ENCODE data around the gene ANTXR1. TPM values are rescaled to one million over a fixed set of nuclear protein-coding genes. Genes with fewer than 3 reads are reported as not detected.

Gene ANTXR1
- polyA plus RNA-seq, 1 of the 3 experiments (the other 2 are of a cell fraction): 114 TPM

- H3F3A ChIP-seq (replicated peaks; ENCODE audit: insufficient read depth): peaks cover 25% of the 10 kb centered on the region
- H3K9me2 ChIP-seq: no peaks in the 10 kb centered on the region
- H3K79me2 ChIP-seq (ENCODE audit: insufficient read depth): peaks cover 97% of the 10 kb centered on the region
- no peak overlapping the region for H2AFZ ChIP-seq (ENCODE audit: low read depth)
- H3K9ac ChIP-seq: no peak overlapping the region
- 95% methylated on average over 4 of the region's 4 CpGs for WGBS (ENCODE audit: low lambda C conversion rate)
- no peaks in the 10 kb centered on the region for H3K9me3 ChIP-seq
- H4K20me1 ChIP-seq (ENCODE audit: insufficient read depth): peaks cover 79% of the 10 kb centered on the region
- DNase-seq: no peak
- no peak overlapping the region for H3K4me3 ChIP-seq (ENCODE audit: low read depth in 2 of 2, low read length in 1 of 2)
- TF ChIP-seq JUND (IDR thresholded peaks at IDR 0.05) (no peak), GATA2 (CRISPR knock-in tag; IDR thresholded peaks at IDR 0.05) (no peak), TEAD4 (IDR thresholded peaks at IDR 0.05; ENCODE audit: borderline replicate concordance, insufficient read depth) (no peak), MAX (IDR thresholded peaks at IDR 0.05; ENCODE audit: low read depth) (no peak), FOSL2 (IDR thresholded peaks at IDR 0.05; ENCODE audit: borderline replicate concordance, low read depth) (no peak), MXI1 (IDR thresholded peaks at IDR 0.05; ENCODE audit: low read depth, low read length) (no peak), ZBTB33 (IDR thresholded peaks at IDR 0.05; ENCODE audit: borderline replicate concordance, low read depth) (no peak), TCF12 (IDR thresholded peaks at IDR 0.05) (no peak), EP300 (IDR thresholded peaks at IDR 0.05; ENCODE audit: borderline replicate concordance in 1 of 2, low read depth in 1 of 2, low read length in 1 of 2) (no peak)
- H3K4me1 ChIP-seq (ENCODE audit: control insufficient read depth in 1 of 2, insufficient read depth in 2 of 2, low read depth in 1 of 2, low read length in 1 of 2): peaks cover 0 to 2% of the 10 kb centered on the region in 2 experiments; a peak in 3 of 4 replicates
- no peak overlapping the region for H3K27ac ChIP-seq (ENCODE audit: low read depth in 2 of 2, low read length in 1 of 2)
- H3K27me3 ChIP-seq (ENCODE audit: insufficient read depth): no peaks in the 10 kb centered on the region
- no peak overlapping the region for H3K4me2 ChIP-seq
- peaks cover 72 to 74% of the 10 kb centered on the region in 2 experiments for H3K36me3 ChIP-seq (replicated peaks in 1 of 2; ENCODE audit: control insufficient read depth in 1 of 2, insufficient read depth in 2 of 2, low read length in 1 of 2)
- ChIA-PET CTCF (interaction anchor here (1.0 kb wide), 1 partner anchor 267 kb away, joined by 4 read pairs; no protein-coding TSS in a partner anchor), POLR2A (no interaction called here)
These were observed 28.2 kb downstream of the ANTXR1 start for GRCh38 chr2:69041214-69041613.

- CTCF ChIA-PET: no interaction called here
- POLR2A ChIA-PET: no interaction called here
- Histone ChIP-seq H2AFZ (ENCODE audit: low read depth) (no peak overlapping the region), H3F3A (replicated peaks; ENCODE audit: insufficient read depth) (peaks cover 22% of the 10 kb centered on the region), H3K4me1 (ENCODE audit: control insufficient read depth in 1 of 2, insufficient read depth in 2 of 2, low read depth in 1 of 2, low read length in 1 of 2) (peaks cover 0 to 2% of the 10 kb centered on the region in 2 experiments; a peak in 2 of 4 replicates), H3K4me2 (no peak overlapping the region), H3K9me3 (no peaks in the 10 kb centered on the region), H3K79me2 (ENCODE audit: insufficient read depth) (peaks cover 97% of the 10 kb centered on the region), H3K4me3 (ENCODE audit: low read depth in 2 of 2, low read length in 1 of 2) (no peak overlapping the region), H3K9me2 (no peaks in the 10 kb centered on the region), H3K27ac (ENCODE audit: low read depth in 2 of 2, low read length in 1 of 2) (no peak overlapping the region), H4K20me1 (ENCODE audit: insufficient read depth) (peaks cover 68% of the 10 kb centered on the region), H3K9ac (no peak overlapping the region), H3K27me3 (ENCODE audit: insufficient read depth) (no peaks in the 10 kb centered on the region), H3K36me3 (replicated peaks in 1 of 2; ENCODE audit: control insufficient read depth in 1 of 2, insufficient read depth in 2 of 2, low read length in 1 of 2) (peaks cover 75% of the 10 kb centered on the region in 2 experiments)
- 92% methylated on average over 9 of the region's 9 CpGs for WGBS (ENCODE audit: low lambda C conversion rate)
- DNase-seq: no peak
- TF ChIP-seq REST (IDR thresholded peaks at IDR 0.05; ENCODE audit: low read depth, low read length) (no peak), RCOR1 (IDR thresholded peaks at IDR 0.05; ENCODE audit: low read length) (no peak), NFIC (IDR thresholded peaks at IDR 0.05; ENCODE audit: borderline replicate concordance) (no peak), GABPA (IDR thresholded peaks at IDR 0.05; ENCODE audit: low read depth) (no peak), USF1 (IDR thresholded peaks at IDR 0.05; ENCODE audit: borderline replicate concordance, low read depth) (no peak), TAF1 (IDR thresholded peaks at IDR 0.05; ENCODE audit: borderline replicate concordance, low read depth, low read length) (no peak), EZH2phosphoT487 (IDR thresholded peaks at IDR 0.05; ENCODE audit: borderline replicate concordance, low read depth) (no peak), RXRA (IDR thresholded peaks at IDR 0.05; ENCODE audit: borderline replicate concordance, low read depth) (no peak), ELF1 (IDR thresholded peaks at IDR 0.05) (no peak), FOXJ3 (CRISPR knock-in tag; IDR thresholded peaks at IDR 0.05) (no peak), EP300 (IDR thresholded peaks at IDR 0.05; ENCODE audit: borderline replicate concordance in 1 of 2, low read depth in 1 of 2, low read length in 1 of 2) (no peak), JUND (IDR thresholded peaks at IDR 0.05) (no peak)
These were observed 30.9 kb downstream of the ANTXR1 start for GRCh38 chr2:69043736-69044400.

Measured in SK-N-SH (cell line).